HCT116 (cell line): ENCODE results near the gene SHANK1. TPM values are rescaled to one million over a fixed set of nuclear protein-coding genes. Genes with fewer than 3 reads are reported as not detected.

Experiments
- ATAC-seq: fragments of 200-7000 bp; cut with Tn5 transposase; 2 replicates; pipeline ENCODE4 v1.9.1; 2020; ENCODE audit warnings: mild to moderate bottlenecking, moderate library complexity
- BruUV-seq: library from RNA; stranded (reverse); fragments of 400-500 nt; replicated peaks from 2 replicates; lab custom pipeline; 2021; lab: Mats Ljungman, UMichigan
- CTCF ChIA-PET: fragments of 300-600 bp; sonication (Branson Sonifier 250); formaldehyde crosslinking; loops from one replicate; lab custom pipeline; 2021; ENCODE audit warnings: antibody characterized with exemption; lab: Charles Lee
- POLR2A ChIA-PET: fragments of 300-600, 350-600 bp; sonication (Branson Sonifier 250); formaldehyde crosslinking; loops from one replicate; lab custom pipeline; 2021; ENCODE audit warnings: antibody characterized with exemption; lab: Charles Lee
- RAD21 ChIA-PET, 2 experiments: fragments of 300-600 bp; sonication (Branson Sonifier 250); formaldehyde crosslinking; loops; one replicate each; lab custom pipeline; 2023; ENCODE audit warnings: low total read pairs in 2 of 2; ENCODE audit not compliant: uncharacterized antibody in 2 of 2, unreplicated experiment in 2 of 2, low non-redundant PET in 1 of 2; lab: Charles Lee
- DNase-seq: peaks from one replicate; pipeline ENCODE4 v3.0.0-alpha.2; 2010; ENCODE audit warnings: low read depth, low spot score
- H2AFZ ChIP-seq: fragments of 200-600 bp; shearing (Covaris generic), sonication (generic); 2 replicates; pipeline ENCODE4 v1.6.1; 2017; ENCODE audit warnings: low read depth, mixed run types, mixed read lengths, antibody characterized with exemption, low read length; ENCODE audit not compliant: poor library complexity, severe bottlenecking
- H3K27ac ChIP-seq: 2 replicates; pipeline ENCODE4 v1.5.1; 2012; ENCODE audit warnings: low read depth, low read length
- H3K27me3 ChIP-seq: fragments of 200-600 bp; sonication (generic); 2 replicates; pipeline ENCODE4 v1.6.1; 2016; ENCODE audit warnings: mixed run types, low read length, mixed read lengths; ENCODE audit not compliant: insufficient read depth
- H3K36me3 ChIP-seq, 2 experiments: fragments of 200-500 bp in 1 of 2; fragments of 200-600 bp in 1 of 2; sonication (Bioruptor generic) in 1 of 2; sonication (generic) in 1 of 2; 2 replicates each; pipeline versions ENCODE4 v1.5.1 to v1.6.1; 2014 to 2016; ENCODE audit warnings: low read length in 2 of 2, inconsistent platforms in 1 of 2, mixed read lengths in 1 of 2, mixed run types in 1 of 2; ENCODE audit not compliant: insufficient read depth in 2 of 2, control insufficient read depth in 1 of 2
- H3K4me1 ChIP-seq, 2 experiments: fragments of 200-600 bp in 1 of 2; sonication (generic) in 1 of 2; 2 replicates each; pipeline versions ENCODE4 v1.5.1 to v1.6.1; 2012 to 2017; ENCODE audit warnings: low read length in 2 of 2, inconsistent platforms in 1 of 2, mild to moderate bottlenecking in 1 of 2, mixed read lengths in 1 of 2, mixed run types in 1 of 2, moderate library complexity in 1 of 2; ENCODE audit not compliant: insufficient read depth in 2 of 2, control insufficient read depth in 1 of 2
- H3K4me2 ChIP-seq: fragments of 200-600 bp; sonication (generic); 2 replicates; pipeline ENCODE4 v1.6.1; 2017; ENCODE audit warnings: mixed run types, low read length, mixed read lengths
- H3K4me3 ChIP-seq, 2 experiments: fragments of 200-600 bp in 1 of 2; sonication (generic) in 1 of 2; replicated peaks in 1 of 2; 2 replicates each; pipeline ENCODE4 v1.5.1; 2011 to 2016; ENCODE audit warnings: low read length in 2 of 2, control low read depth in 1 of 2, low read depth in 1 of 2, mild to moderate bottlenecking in 1 of 2, mixed read lengths in 1 of 2, mixed run types in 1 of 2
- H3K79me2 ChIP-seq: fragments of 200-600 bp; sonication (generic); 2 replicates; pipeline ENCODE4 v1.6.1; 2017; ENCODE audit warnings: mild to moderate bottlenecking, mixed run types, low read length, moderate library complexity, mixed read lengths; ENCODE audit not compliant: insufficient read depth
- H3K9ac ChIP-seq: fragments of 200-600 bp; sonication (generic); 2 replicates; pipeline ENCODE4 v1.6.1; 2016; ENCODE audit warnings: low read length, mixed read lengths
- H3K9me2 ChIP-seq: fragments of 200-600 bp; sonication (generic), shearing (Covaris generic); 2 replicates; pipeline ENCODE4 v1.6.1; 2017; ENCODE audit warnings: mixed run types, mild to moderate bottlenecking, moderate library complexity; ENCODE audit not compliant: insufficient read depth
- H3K9me3 ChIP-seq, 2 experiments: fragments of 200-500 bp in 1 of 2; fragments of 200-600 bp in 1 of 2; sonication (Bioruptor generic) in 1 of 2; sonication (generic) in 1 of 2; 2 replicates each; pipeline ENCODE4 v1.6.1; 2014 to 2017; ENCODE audit warnings: low read length in 2 of 2, mixed read lengths in 2 of 2, inconsistent platforms in 1 of 2, low read depth in 1 of 2, mild to moderate bottlenecking in 1 of 2, mixed run types in 1 of 2, moderate library complexity in 1 of 2; ENCODE audit not compliant: control insufficient read depth in 1 of 2, insufficient read depth in 1 of 2
- H4K20me1 ChIP-seq: fragments of 200-600 bp; sonication (generic), shearing (Covaris generic); 2 replicates; pipeline ENCODE4 v1.6.1; 2017; ENCODE audit warnings: mixed run types, mild to moderate bottlenecking, moderate library complexity; ENCODE audit not compliant: insufficient read depth
- ELF1 ChIP-seq: IDR thresholded peaks from 2 replicates; pipeline ENCODE4 v1.6.1; 2012; ENCODE audit warnings: low read depth, borderline replicate concordance
- FOSL1 ChIP-seq: IDR thresholded peaks from 2 replicates; pipeline ENCODE4 v1.6.1; 2012; ENCODE audit warnings: low read depth
- JUND ChIP-seq: IDR thresholded peaks from 2 replicates; pipeline ENCODE4 v1.6.1; 2012
- POLR2A ChIP-seq: IDR thresholded peaks from 2 replicates; pipeline ENCODE4 v1.7.0; 2011; ENCODE audit warnings: borderline replicate concordance; ENCODE audit not compliant: insufficient read depth, insufficient read length; ENCODE audit errors: extremely low read depth
- POLR2AphosphoS5 ChIP-seq: IDR thresholded peaks from 2 replicates; pipeline ENCODE4 v1.6.1; 2011; ENCODE audit warnings: mild to moderate bottlenecking, low read depth, low read length, moderate library complexity
- RAD21 ChIP-seq: IDR thresholded peaks from 2 replicates; pipeline ENCODE4 v1.6.1; 2012; ENCODE audit warnings: low read depth, mild to moderate bottlenecking
- SIN3A ChIP-seq: IDR thresholded peaks from 2 replicates; pipeline ENCODE4 v1.6.1; 2012; ENCODE audit warnings: low read depth
- YY1 ChIP-seq: IDR thresholded peaks from 2 replicates; pipeline ENCODE4 v1.6.1; 2011; ENCODE audit warnings: low read length, low read depth, moderate library complexity, mild to moderate bottlenecking; ENCODE audit not compliant: insufficient replicate concordance; ENCODE audit errors: extremely low read depth
- ZFX ChIP-seq: fragments of 450-650 bp; IDR thresholded peaks from 2 replicates; pipeline ENCODE4 v1.6.1; 2017
- intact Hi-C: fragments of 100-400 bp; cut with micrococcal nuclease; formaldehyde crosslinking; loops from 2 replicates; pipeline ENCODE4 v1.10.0; 2022
- total RNA-seq: library from RNA; stranded (reverse); gene quantifications from one replicate; pipeline ENCODE4 v1.2.1, GENCODE V29; 2021; ENCODE audit not compliant: unreplicated experiment
- TF ChIP-seq, protein P1 (sequence below): IDR thresholded peaks from 2 replicates; pipeline ENCODE4 v1.6.1; 2012; ENCODE audit warnings: low read depth
- TF ChIP-seq, protein P2 (sequence below): IDR thresholded peaks from 2 replicates; pipeline ENCODE4 v1.6.1; 2012
- TF ChIP-seq, protein P3 (sequence below): IDR thresholded peaks from 2 replicates; pipeline ENCODE4 v1.6.1; 2011; ENCODE audit warnings: mild to moderate bottlenecking, low read length, moderate library complexity; ENCODE audit not compliant: insufficient replicate concordance; ENCODE audit errors: extremely low read depth

The SHANK1 gene
- total RNA-seq, 1 experiment from 2014 or later: 3.0 TPM

DNA sequence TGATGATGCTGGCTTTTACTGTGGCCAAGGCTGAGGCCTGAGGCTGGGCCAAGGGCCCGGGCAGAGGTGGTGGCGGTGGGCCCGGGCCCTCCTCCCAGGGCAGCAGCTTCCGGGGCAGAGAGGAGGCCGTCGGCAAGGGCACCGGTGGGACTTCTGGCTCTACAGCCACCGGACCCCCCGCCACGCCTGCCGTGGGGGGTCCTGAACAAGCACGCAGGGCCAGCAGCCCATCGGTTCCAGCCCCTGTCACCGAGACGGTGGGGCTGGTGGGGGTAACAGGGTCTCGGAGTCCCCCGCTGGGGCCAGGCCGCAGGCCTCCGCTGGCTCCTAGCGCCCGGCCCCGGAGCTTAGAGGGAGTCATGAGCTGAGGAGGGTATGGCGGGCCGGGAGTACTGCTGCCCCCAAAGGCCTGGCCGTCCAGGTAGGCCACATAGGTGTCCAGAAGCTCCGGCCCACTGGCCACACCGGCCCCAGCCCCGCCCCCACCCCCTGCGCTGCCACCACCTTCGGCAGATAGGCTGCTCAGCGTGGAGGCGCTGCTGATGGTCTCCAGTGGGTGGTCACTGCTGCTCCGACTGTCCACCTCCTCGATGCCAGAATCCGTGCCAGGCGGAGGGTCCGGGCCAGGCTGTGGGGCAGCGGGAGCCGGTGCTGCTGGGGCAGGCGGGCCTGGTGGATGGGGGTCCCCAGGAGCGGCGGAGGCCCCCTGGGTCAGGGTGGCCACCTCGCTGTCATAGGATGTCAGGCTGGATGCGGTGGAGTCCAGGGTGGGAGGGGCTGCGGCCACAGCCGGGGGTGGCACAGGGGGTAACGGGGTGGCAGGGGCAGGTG, 53.0 kb downstream of the SHANK1 start:
- no peak overlapping the region for H2AFZ ChIP-seq
- peaks cover 0 to 9% of the 10 kb centered on the region in 2 experiments; a peak in 2 of 4 replicates for H3K4me1 ChIP-seq
- H3K4me3 ChIP-seq: no peak overlapping the region
- no peaks in the 10 kb centered on the region for H3K36me3 ChIP-seq
- BruUV-seq: no TSS peak
- ChIA-PET POLR2A (no interaction called here), CTCF (interaction anchor here (0.9 kb wide), 1 partner anchor 37 kb away, joined by 3 read pairs; no protein-coding TSS in a partner anchor), RAD21 (no interaction called here)
- H3K9ac ChIP-seq: no peak overlapping the region
- no peaks in the 10 kb centered on the region for H3K9me3 ChIP-seq
- H3K27me3 ChIP-seq: no peaks in the 10 kb centered on the region
- no peaks in the 10 kb centered on the region for H3K79me2 ChIP-seq
- ATAC-seq (no peak), DNase-seq (no peak)
- H3K4me2 ChIP-seq: no peak overlapping the region
- H4K20me1 ChIP-seq: no peaks in the 10 kb centered on the region
- no peak overlapping the region for H3K27ac ChIP-seq
- H3K9me2 ChIP-seq: no peaks in the 10 kb centered on the region
- intact Hi-C loops: no loop called here
- TF ChIP-seq POLR2AphosphoS5 (no peak), YY1 (no peak), ELF1 (no peak), JUND (no peak), RAD21 (no peak), SIN3A (no peak), ZFX (no peak), POLR2A (no peak), FOSL1 (no peak)
- TF ChIP-seq, protein P1, sequence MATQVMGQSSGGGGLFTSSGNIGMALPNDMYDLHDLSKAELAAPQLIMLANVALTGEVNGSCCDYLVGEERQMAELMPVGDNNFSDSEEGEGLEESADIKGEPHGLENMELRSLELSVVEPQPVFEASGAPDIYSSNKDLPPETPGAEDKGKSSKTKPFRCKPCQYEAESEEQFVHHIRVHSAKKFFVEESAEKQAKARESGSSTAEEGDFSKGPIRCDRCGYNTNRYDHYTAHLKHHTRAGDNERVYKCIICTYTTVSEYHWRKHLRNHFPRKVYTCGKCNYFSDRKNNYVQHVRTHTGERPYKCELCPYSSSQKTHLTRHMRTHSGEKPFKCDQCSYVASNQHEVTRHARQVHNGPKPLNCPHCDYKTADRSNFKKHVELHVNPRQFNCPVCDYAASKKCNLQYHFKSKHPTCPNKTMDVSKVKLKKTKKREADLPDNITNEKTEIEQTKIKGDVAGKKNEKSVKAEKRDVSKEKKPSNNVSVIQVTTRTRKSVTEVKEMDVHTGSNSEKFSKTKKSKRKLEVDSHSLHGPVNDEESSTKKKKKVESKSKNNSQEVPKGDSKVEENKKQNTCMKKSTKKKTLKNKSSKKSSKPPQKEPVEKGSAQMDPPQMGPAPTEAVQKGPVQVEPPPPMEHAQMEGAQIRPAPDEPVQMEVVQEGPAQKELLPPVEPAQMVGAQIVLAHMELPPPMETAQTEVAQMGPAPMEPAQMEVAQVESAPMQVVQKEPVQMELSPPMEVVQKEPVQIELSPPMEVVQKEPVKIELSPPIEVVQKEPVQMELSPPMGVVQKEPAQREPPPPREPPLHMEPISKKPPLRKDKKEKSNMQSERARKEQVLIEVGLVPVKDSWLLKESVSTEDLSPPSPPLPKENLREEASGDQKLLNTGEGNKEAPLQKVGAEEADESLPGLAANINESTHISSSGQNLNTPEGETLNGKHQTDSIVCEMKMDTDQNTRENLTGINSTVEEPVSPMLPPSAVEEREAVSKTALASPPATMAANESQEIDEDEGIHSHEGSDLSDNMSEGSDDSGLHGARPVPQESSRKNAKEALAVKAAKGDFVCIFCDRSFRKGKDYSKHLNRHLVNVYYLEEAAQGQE: no peak
- TF ChIP-seq, protein P2, sequence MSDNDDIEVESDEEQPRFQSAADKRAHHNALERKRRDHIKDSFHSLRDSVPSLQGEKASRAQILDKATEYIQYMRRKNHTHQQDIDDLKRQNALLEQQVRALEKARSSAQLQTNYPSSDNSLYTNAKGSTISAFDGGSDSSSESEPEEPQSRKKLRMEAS: no peak
- TF ChIP-seq, protein P3, sequence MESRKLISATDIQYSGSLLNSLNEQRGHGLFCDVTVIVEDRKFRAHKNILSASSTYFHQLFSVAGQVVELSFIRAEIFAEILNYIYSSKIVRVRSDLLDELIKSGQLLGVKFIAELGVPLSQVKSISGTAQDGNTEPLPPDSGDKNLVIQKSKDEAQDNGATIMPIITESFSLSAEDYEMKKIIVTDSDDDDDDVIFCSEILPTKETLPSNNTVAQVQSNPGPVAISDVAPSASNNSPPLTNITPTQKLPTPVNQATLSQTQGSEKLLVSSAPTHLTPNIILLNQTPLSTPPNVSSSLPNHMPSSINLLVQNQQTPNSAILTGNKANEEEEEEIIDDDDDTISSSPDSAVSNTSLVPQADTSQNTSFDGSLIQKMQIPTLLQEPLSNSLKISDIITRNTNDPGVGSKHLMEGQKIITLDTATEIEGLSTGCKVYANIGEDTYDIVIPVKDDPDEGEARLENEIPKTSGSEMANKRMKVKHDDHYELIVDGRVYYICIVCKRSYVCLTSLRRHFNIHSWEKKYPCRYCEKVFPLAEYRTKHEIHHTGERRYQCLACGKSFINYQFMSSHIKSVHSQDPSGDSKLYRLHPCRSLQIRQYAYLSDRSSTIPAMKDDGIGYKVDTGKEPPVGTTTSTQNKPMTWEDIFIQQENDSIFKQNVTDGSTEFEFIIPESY: no peak
